ENCODE results near the gene SECISBP2.

The SECISBP2 gene

DNA sequence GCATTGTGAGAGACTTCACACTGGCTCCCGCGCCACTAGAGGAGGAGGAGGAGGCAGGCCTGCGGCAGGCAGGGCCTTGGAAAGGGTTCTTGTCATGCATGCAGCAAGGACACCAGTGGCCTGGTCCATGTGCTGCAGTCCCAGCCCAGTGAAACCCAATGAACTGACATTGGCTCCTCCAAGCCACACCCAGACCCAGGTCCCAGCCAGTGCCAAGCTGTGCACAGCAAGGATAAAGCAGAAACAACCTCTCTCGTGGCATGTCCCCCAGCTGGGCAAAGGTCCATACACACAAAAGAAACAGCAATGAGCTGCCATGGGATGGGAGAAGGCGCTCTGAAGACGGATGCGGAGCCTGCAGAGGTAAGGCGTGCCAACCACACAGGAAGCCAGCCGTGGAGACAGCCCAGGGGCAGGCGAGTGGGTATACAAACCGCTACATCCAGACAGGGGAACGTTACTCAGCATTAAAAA lies 90.4 kb downstream of the SECISBP2 start:
- DNase-seq (ENCODE audit: low spot score): peak; percentile 77
